Left lung (tissue), 10 donors: ENCODE results near the gene TM4SF1. TPM values are rescaled to one million over a fixed set of nuclear protein-coding genes. Genes with fewer than 3 reads are reported as not detected.
A peak's percentile ranks its signal among the peaks of the same experiment; 100 is the strongest.

ENCODE experiments used
- ATAC-seq: fragments of 200-7000 bp; cut with Tn5 transposase; one replicate; pipeline ENCODE4 v1.9.1; 2020; ENCODE audit warnings: moderate library complexity
- DNase-seq, 4 donors: peaks; one replicate each; pipeline ENCODE4 v3.0.0-alpha.2; 2013 to 2020
- H3K27ac ChIP-seq, 2 donors: fragments of 200-600 bp; sonication (generic) in 1 of 2; one replicate each; pipeline versions ENCODE4 v1.5.0 to v1.8.0; 2020 to 2021
- H3K27me3 ChIP-seq, 2 donors: fragments of 200-600 bp; sonication (generic) in 1 of 2; one replicate each; pipeline versions ENCODE4 v1.5.0 to v1.8.0; 2020 to 2021
- H3K36me3 ChIP-seq, 2 donors: fragments of 200-600 bp; sonication (generic) in 1 of 2; one replicate each; pipeline versions ENCODE4 v1.5.0 to v1.8.0; 2020 to 2021
- H3K4me1 ChIP-seq, 2 donors: fragments of 200-600 bp; one replicate each; pipeline ENCODE4 v1.8.0; 2021
- H3K4me3 ChIP-seq, 2 donors: fragments of 200-600 bp; sonication (generic) in 1 of 2; one replicate each; pipeline versions ENCODE4 v1.5.0 to v1.8.0; 2020 to 2021; ENCODE audit warnings: mild to moderate bottlenecking in 1 of 2
- H3K9me3 ChIP-seq, 2 donors: fragments of 200-600 bp; sonication (generic) in 1 of 2; one replicate each; pipeline versions ENCODE4 v1.5.0 to v1.8.0; 2020 to 2021
- CTCF ChIP-seq, 2 donors: fragments of 200-600 bp; sonication (generic) in 1 of 2; IDR thresholded peaks; one replicate each; pipeline versions ENCODE4 v1.5.0 to v1.8.0; 2021; ENCODE audit warnings: antibody characterized with exemption in 2 of 2
- intact Hi-C, 2 donors: fragments of 100-400 bp; cut with DNase I; formaldehyde crosslinking; loops; one replicate each; pipeline versions ENCODE4 v1.11.2 to v1.14.2; 2022
- polyA plus RNA-seq, 6 donors: library from polyadenylated mRNA; unstranded; fragments of 120-200 nt; gene quantifications; one replicate each; pipeline ENCODE4 v1.2.1, GENCODE V29; 2013; ENCODE audit not compliant: insufficient read length in 6 of 6
- total RNA-seq, 2 donors: library from RNA; stranded (reverse); fragmentation: NEBNext Ultra II Directional; extraction: Animal tissue kit (Norgen Biotek cat#: 25700); gene quantifications; one replicate each; pipeline ENCODE4 v1.2.1, GENCODE V29; 2021
- donor health status: DM: no; HTN: yes; CAD: no.
- donor health status: DM: no; HTN: no; CAD: no.

TM4SF1 gene
- total and polyA plus RNA-seq, 8 donors: 74.1 to 283 (median 109) TPM

- Histone ChIP-seq H3K36me3 (no peaks in the 10 kb centered on the region), H3K4me3 (no peak overlapping the region), H3K9me3 (no peaks in the 10 kb centered on the region), H3K27ac (no peak overlapping the region), H3K27me3 (no peaks in the 10 kb centered on the region), H3K4me1 (peaks cover 5 to 37% of the 10 kb centered on the region in 2 donors)
- DNase-seq (no peak), ATAC-seq (no peak)
- no peak for TF ChIP-seq CTCF (IDR thresholded peaks at IDR 0.05)
- intact Hi-C loops: no loop called here
Observed at GRCh38 chr3:149398296-149398695, 20.8 kb upstream of the TM4SF1 start.

GRCh38 chr3:149397528-149397927, 20.1 kb upstream of the TM4SF1 start:
- TF ChIP-seq CTCF (IDR thresholded peaks at IDR 0.05): no peak

GRCh38 chr3:149396476-149396875, 19.0 kb upstream of the TM4SF1 start:
- Histone ChIP-seq H3K9me3 (no peaks in the 10 kb centered on the region), H3K4me3 (no peak overlapping the region), H3K27me3 (no peaks in the 10 kb centered on the region), H3K36me3 (no peaks in the 10 kb centered on the region), H3K4me1 (peaks cover 5 to 31% of the 10 kb centered on the region in 2 donors), H3K27ac (peak overlapping the region in 1 of 2 donors; percentile 39)
- ATAC-seq: no peak
- TF ChIP-seq CTCF (IDR thresholded peaks at IDR 0.05): no peak
- intact Hi-C loops: no loop called here
- no peak for DNase-seq

More at GRCh38 chr3:149397528-149397927, 20.1 kb upstream of the TM4SF1 start:
- no peak overlapping the region for H3K27ac ChIP-seq
- H3K36me3 ChIP-seq: no peaks in the 10 kb centered on the region
- H3K9me3 ChIP-seq: no peaks in the 10 kb centered on the region
- DNase-seq (no peak), ATAC-seq (no peak)
- no peak overlapping the region for H3K4me3 ChIP-seq
- H3K4me1 ChIP-seq: peaks cover 5 to 40% of the 10 kb centered on the region in 2 donors
- H3K27me3 ChIP-seq: no peaks in the 10 kb centered on the region
- intact Hi-C loops: no loop called here

GRCh38 chr3:149395107-149396089, 17.9 kb upstream of the TM4SF1 start:
- no peak for TF ChIP-seq CTCF (IDR thresholded peaks at IDR 0.05)
- peak; percentile 33 for ATAC-seq
- no peaks in the 10 kb centered on the region for H3K36me3 ChIP-seq
- no peaks in the 10 kb centered on the region for H3K9me3 ChIP-seq
- H3K27ac ChIP-seq: peak overlapping the region in 1 of 2 donors; percentile 45
- intact Hi-C loops: no loop called here
- no peak overlapping the region for H3K4me3 ChIP-seq
- DNase-seq: peak in 1 of 4 donors; percentile 64
- H3K4me1 ChIP-seq: peaks cover 5 to 29% of the 10 kb centered on the region in 2 donors
- H3K27me3 ChIP-seq: no peaks in the 10 kb centered on the region
